Ishikawa (cell line): Measurements from ENCODE around the gene KCNK2.

Source experiments
- EGR1 ChIP-seq: IDR thresholded peaks from 2 replicates; pipeline ENCODE4 v1.6.1; 2012
- EP300 ChIP-seq: IDR thresholded peaks from 2 replicates; pipeline ENCODE4 v1.6.1; 2012; ENCODE audit warnings: borderline replicate concordance
- MAX ChIP-seq: IDR thresholded peaks from 2 replicates; pipeline ENCODE4 v1.6.1; 2012
- TAF1 ChIP-seq: IDR thresholded peaks from 2 replicates; pipeline ENCODE4 v1.6.1; 2012; ENCODE audit warnings: low read depth, mild to moderate bottlenecking
- YY1 ChIP-seq: IDR thresholded peaks from 2 replicates; pipeline ENCODE4 v1.6.1; 2012; ENCODE audit warnings: low read depth
- TF ChIP-seq, protein P1 (sequence below): IDR thresholded peaks from 2 replicates; pipeline ENCODE4 v1.6.1; 2012; ENCODE audit warnings: low read depth, mild to moderate bottlenecking
- TF ChIP-seq, protein P2 (sequence below): IDR thresholded peaks from 2 replicates; pipeline ENCODE4 v1.6.1; 2012

- TF ChIP-seq EP300 (no peak), EGR1 (no peak), YY1 (no peak), MAX (no peak), TAF1 (no peak)
- TF ChIP-seq, protein P1, sequence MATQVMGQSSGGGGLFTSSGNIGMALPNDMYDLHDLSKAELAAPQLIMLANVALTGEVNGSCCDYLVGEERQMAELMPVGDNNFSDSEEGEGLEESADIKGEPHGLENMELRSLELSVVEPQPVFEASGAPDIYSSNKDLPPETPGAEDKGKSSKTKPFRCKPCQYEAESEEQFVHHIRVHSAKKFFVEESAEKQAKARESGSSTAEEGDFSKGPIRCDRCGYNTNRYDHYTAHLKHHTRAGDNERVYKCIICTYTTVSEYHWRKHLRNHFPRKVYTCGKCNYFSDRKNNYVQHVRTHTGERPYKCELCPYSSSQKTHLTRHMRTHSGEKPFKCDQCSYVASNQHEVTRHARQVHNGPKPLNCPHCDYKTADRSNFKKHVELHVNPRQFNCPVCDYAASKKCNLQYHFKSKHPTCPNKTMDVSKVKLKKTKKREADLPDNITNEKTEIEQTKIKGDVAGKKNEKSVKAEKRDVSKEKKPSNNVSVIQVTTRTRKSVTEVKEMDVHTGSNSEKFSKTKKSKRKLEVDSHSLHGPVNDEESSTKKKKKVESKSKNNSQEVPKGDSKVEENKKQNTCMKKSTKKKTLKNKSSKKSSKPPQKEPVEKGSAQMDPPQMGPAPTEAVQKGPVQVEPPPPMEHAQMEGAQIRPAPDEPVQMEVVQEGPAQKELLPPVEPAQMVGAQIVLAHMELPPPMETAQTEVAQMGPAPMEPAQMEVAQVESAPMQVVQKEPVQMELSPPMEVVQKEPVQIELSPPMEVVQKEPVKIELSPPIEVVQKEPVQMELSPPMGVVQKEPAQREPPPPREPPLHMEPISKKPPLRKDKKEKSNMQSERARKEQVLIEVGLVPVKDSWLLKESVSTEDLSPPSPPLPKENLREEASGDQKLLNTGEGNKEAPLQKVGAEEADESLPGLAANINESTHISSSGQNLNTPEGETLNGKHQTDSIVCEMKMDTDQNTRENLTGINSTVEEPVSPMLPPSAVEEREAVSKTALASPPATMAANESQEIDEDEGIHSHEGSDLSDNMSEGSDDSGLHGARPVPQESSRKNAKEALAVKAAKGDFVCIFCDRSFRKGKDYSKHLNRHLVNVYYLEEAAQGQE = no peak
- TF ChIP-seq, protein P2, sequence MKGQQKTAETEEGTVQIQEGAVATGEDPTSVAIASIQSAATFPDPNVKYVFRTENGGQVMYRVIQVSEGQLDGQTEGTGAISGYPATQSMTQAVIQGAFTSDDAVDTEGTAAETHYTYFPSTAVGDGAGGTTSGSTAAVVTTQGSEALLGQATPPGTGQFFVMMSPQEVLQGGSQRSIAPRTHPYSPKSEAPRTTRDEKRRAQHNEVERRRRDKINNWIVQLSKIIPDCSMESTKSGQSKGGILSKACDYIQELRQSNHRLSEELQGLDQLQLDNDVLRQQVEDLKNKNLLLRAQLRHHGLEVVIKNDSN = no peak
Measured at GRCh38 chr1:215256936-215257679, 174.6 kb downstream of the KCNK2 start.
